ENCODE results near the gene RNU7-1.

- TF ChIP-seq, protein P1, sequence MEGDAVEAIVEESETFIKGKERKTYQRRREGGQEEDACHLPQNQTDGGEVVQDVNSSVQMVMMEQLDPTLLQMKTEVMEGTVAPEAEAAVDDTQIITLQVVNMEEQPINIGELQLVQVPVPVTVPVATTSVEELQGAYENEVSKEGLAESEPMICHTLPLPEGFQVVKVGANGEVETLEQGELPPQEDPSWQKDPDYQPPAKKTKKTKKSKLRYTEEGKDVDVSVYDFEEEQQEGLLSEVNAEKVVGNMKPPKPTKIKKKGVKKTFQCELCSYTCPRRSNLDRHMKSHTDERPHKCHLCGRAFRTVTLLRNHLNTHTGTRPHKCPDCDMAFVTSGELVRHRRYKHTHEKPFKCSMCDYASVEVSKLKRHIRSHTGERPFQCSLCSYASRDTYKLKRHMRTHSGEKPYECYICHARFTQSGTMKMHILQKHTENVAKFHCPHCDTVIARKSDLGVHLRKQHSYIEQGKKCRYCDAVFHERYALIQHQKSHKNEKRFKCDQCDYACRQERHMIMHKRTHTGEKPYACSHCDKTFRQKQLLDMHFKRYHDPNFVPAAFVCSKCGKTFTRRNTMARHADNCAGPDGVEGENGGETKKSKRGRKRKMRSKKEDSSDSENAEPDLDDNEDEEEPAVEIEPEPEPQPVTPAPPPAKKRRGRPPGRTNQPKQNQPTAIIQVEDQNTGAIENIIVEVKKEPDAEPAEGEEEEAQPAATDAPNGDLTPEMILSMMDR (IDR thresholded peaks at IDR 0.05): no peak
- no peak for TF ChIP-seq POLR2A (IDR thresholded peaks at IDR 0.05)
These were observed 22.7 kb downstream of the RNU7-1 start for GRCh38 chr12:6966351-6966750.
